KMS-11 (cell line): ENCODE results near the gene POLN.

Experiments used
- H2AFZ ChIP-seq: fragments of 200-600 bp; sonication (generic); 2 replicates; pipeline ENCODE4 v1.6.1; 2016; ENCODE audit warnings: antibody characterized with exemption, mixed run types, low read depth
- H3K27ac ChIP-seq: fragments of 200-600 bp; sonication (generic); 2 replicates; pipeline ENCODE4 v1.6.1; 2016; ENCODE audit warnings: mild to moderate bottlenecking, mixed run types
- H3K27me3 ChIP-seq: fragments of 200-600 bp; sonication (generic); 2 replicates; pipeline ENCODE4 v1.6.1; 2017; ENCODE audit warnings: mild to moderate bottlenecking, low read depth, mixed run types, moderate library complexity; ENCODE audit not compliant: insufficient read depth
- H3K36me3 ChIP-seq: fragments of 200-600 bp; sonication (generic); 2 replicates; pipeline ENCODE4 v1.6.1; 2017; ENCODE audit warnings: mild to moderate bottlenecking, mixed run types; ENCODE audit not compliant: insufficient read depth
- H3K4me1 ChIP-seq: fragments of 200-600 bp; sonication (generic); 2 replicates; pipeline ENCODE4 v1.6.1; 2016; ENCODE audit warnings: mild to moderate bottlenecking, low read depth, mixed run types; ENCODE audit not compliant: poor library complexity, severe bottlenecking
- H3K4me2 ChIP-seq: fragments of 200-600 bp; sonication (generic); 2 replicates; pipeline ENCODE4 v1.7.0; 2016; ENCODE audit warnings: mild to moderate bottlenecking, mixed run types
- H3K4me3 ChIP-seq: fragments of 200-600 bp; sonication (generic); IDR thresholded peaks from 2 replicates; pipeline ENCODE4 v1.6.1; 2017; ENCODE audit warnings: low read depth, low read length, mixed read lengths; ENCODE audit not compliant: insufficient read depth
- H3K79me2 ChIP-seq: fragments of 200-600 bp; sonication (generic); 2 replicates; pipeline ENCODE4 v1.6.1; 2016; ENCODE audit warnings: low read depth, mixed run types; ENCODE audit not compliant: insufficient read depth
- H3K9ac ChIP-seq: fragments of 200-600 bp; sonication (generic); 2 replicates; pipeline ENCODE4 v1.6.1; 2016; ENCODE audit warnings: mild to moderate bottlenecking, mixed run types
- H4K20me1 ChIP-seq: fragments of 200-600 bp; sonication (generic); 2 replicates; pipeline ENCODE4 v1.6.1; 2016; ENCODE audit warnings: mild to moderate bottlenecking, mixed run types; ENCODE audit not compliant: insufficient read depth
- CTCF ChIP-seq: fragments of 200-600 bp; sonication (generic); conservative IDR thresholded peaks from 2 replicates; pipeline ENCODE4 v1.6.1; 2017; ENCODE audit warnings: low read depth, mild to moderate bottlenecking, antibody characterized with exemption, low read length, moderate library complexity, mixed read lengths

The POLN gene

GRCh38 chr4:2080429-2081300 lies 161.3 kb downstream of the POLN start:
- Histone ChIP-seq H3K79me2 (no peaks in the 10 kb centered on the region), H3K27ac (no peak overlapping the region), H3K4me1 (no peaks in the 10 kb centered on the region), H3K9ac (no peak overlapping the region), H3K4me3 (no peak overlapping the region), H3K27me3 (no peaks in the 10 kb centered on the region), H3K4me2 (no peak overlapping the region), H4K20me1 (no peaks in the 10 kb centered on the region), H2AFZ (no peak overlapping the region), H3K36me3 (no peaks in the 10 kb centered on the region)
- TF ChIP-seq CTCF, result no peak

GRCh38 chr4:2079926-2080325 lies 162.0 kb downstream of the POLN start:
- H3K9ac ChIP-seq, result no peak overlapping the region
- H4K20me1 ChIP-seq, result no peaks in the 10 kb centered on the region
- H3K4me3 ChIP-seq, result no peak overlapping the region
- no peak overlapping the region for H3K4me2 ChIP-seq
- no peak overlapping the region for H2AFZ ChIP-seq
- no peaks in the 10 kb centered on the region for H3K4me1 ChIP-seq
- H3K79me2 ChIP-seq, result no peaks in the 10 kb centered on the region
- H3K36me3 ChIP-seq, result no peaks in the 10 kb centered on the region
- no peaks in the 10 kb centered on the region for H3K27me3 ChIP-seq
- H3K27ac ChIP-seq, result no peak overlapping the region
- TF ChIP-seq CTCF, result no peak

GRCh38 chr4:2079006-2079405 lies 162.9 kb downstream of the POLN start:
- H2AFZ ChIP-seq, result no peak overlapping the region
- H3K4me2 ChIP-seq, result no peak overlapping the region
- no peak overlapping the region for H3K27ac ChIP-seq
- no peak overlapping the region for H3K4me3 ChIP-seq
- no peaks in the 10 kb centered on the region for H4K20me1 ChIP-seq
- H3K4me1 ChIP-seq, result no peaks in the 10 kb centered on the region
- no peak for TF ChIP-seq CTCF
- no peaks in the 10 kb centered on the region for H3K27me3 ChIP-seq
- H3K36me3 ChIP-seq, result no peaks in the 10 kb centered on the region
- H3K9ac ChIP-seq, result no peak overlapping the region
- H3K79me2 ChIP-seq, result no peaks in the 10 kb centered on the region

- Histone ChIP-seq H3K27me3 (no peaks in the 10 kb centered on the region), H3K4me3 (no peak overlapping the region), H4K20me1 (no peaks in the 10 kb centered on the region), H3K36me3 (no peaks in the 10 kb centered on the region), H3K27ac (no peak overlapping the region), H3K4me2 (no peak overlapping the region), H3K4me1 (no peaks in the 10 kb centered on the region), H3K9ac (no peak overlapping the region), H3K79me2 (no peaks in the 10 kb centered on the region), H2AFZ (no peak overlapping the region)
- no peak for TF ChIP-seq CTCF
These were observed 163.3 kb downstream of the POLN start for GRCh38 chr4:2078584-2078983.
